Breast epithelium (tissue), 4 donors: ENCODE measurements around the gene AFF3. TPM values are rescaled to one million over a fixed set of nuclear protein-coding genes. Genes with fewer than 3 reads are reported as not detected.

Source experiments
- DNase-seq, 2 donors: peaks; one replicate each; pipeline ENCODE4 v3.0.0-alpha.2; 2019; ENCODE audit warnings: low spot score in 2 of 2
- H3K27ac ChIP-seq, 2 donors: fragments of 200-600 bp; sonication (generic) in 1 of 2; one replicate each; pipeline ENCODE4 v1.5.1; 2016 to 2019; ENCODE audit warnings: mild to moderate bottlenecking in 1 of 2
- H3K27me3 ChIP-seq, 2 donors: fragments of 200-600 bp; sonication (generic) in 1 of 2; one replicate each; pipeline versions ENCODE4 v1.5.1 to v1.6.0; 2017 to 2019; ENCODE audit warnings: control low read depth in 1 of 2, mild to moderate bottlenecking in 1 of 2
- H3K36me3 ChIP-seq: fragments of 200-600 bp; one replicate; pipeline ENCODE4 v1.5.1; 2019
- H3K4me1 ChIP-seq, 2 donors: fragments of 200-600 bp; sonication (generic); one replicate each; pipeline ENCODE4 v1.5.1; 2016 to 2019; ENCODE audit warnings: control low read depth in 1 of 2
- H3K4me3 ChIP-seq, 3 donors: fragments of 200-600 bp; sonication (generic); 1 replicate in 2 of 3; 2 replicates in 1 of 3; pipeline ENCODE4 v1.5.1; 2016 to 2019; ENCODE audit warnings: mild to moderate bottlenecking in 3 of 3, moderate library complexity in 2 of 3
- H3K9me3 ChIP-seq, 2 donors: fragments of 200-600 bp; sonication (generic) in 1 of 2; one replicate each; pipeline ENCODE4 v1.5.1; 2016 to 2019; ENCODE audit warnings: control low read depth in 1 of 2
- POLR2A ChIP-seq: fragments of 450-650 bp; IDR thresholded peaks from one replicate; pipeline ENCODE4 v1.6.1; 2016; ENCODE audit warnings: antibody characterized with exemption, mild to moderate bottlenecking, moderate library complexity
- POLR2AphosphoS5 ChIP-seq, 3 donors: sonication (generic); formaldehyde crosslinking; IDR thresholded peaks; one replicate each; pipeline ENCODE4 v1.6.1; 2017; ENCODE audit warnings: antibody characterized with exemption in 3 of 3
- intact Hi-C: fragments of 100-400 bp; cut with DNase I; formaldehyde crosslinking; loops from one replicate; pipeline ENCODE4 v1.15.1; 2023; ENCODE audit warnings: low total_unique reads
- total RNA-seq, 3 donors: library from RNA; depleted of rRNA; stranded (reverse); fragments of >200 nt; gene quantifications; one replicate each; pipeline ENCODE4 v1.1.0, GENCODE V29; 2016
- TF ChIP-seq, protein P1 (sequence below), 3 donors: fragments of 450-650 bp; IDR thresholded peaks; one replicate each; pipeline ENCODE4 v1.5.1; 2016 to 2017; ENCODE audit warnings: antibody characterized with exemption in 3 of 3, mild to moderate bottlenecking in 3 of 3, moderate library complexity in 3 of 3

The AFF3 gene
- total RNA-seq, 3 donors from 2014 or later = 8.2 to 116 (median 63.6) TPM

DNA sequence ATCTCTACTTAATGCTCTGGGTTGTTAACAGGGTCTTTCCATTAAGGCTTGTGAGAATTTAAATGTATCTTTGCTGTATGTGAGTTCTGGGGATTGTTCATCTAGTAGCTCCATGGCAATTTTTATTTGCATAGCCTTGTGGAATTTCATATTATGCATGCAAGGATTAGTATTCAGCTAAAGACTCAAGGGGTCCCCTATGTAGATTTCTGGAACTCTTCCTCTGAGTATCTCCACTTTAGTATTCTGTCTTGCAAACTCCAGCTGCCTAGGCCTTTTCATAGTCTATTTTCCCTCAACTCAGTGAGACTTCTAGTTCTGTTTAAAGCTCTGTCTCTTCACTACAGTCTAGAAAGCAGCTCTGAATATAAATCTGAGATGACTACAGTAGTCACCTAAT is 348.0 kb downstream of the AFF3 start:
- Histone ChIP-seq H3K4me1 (no peaks in the 10 kb centered on the region), H3K9me3 (peaks cover 0 to 10% of the 10 kb centered on the region in 2 donors), H3K4me3 (no peak overlapping the region), H3K27ac (no peak overlapping the region), H3K27me3 (no peaks in the 10 kb centered on the region), H3K36me3 (no peaks in the 10 kb centered on the region)
- TF ChIP-seq, protein P1, sequence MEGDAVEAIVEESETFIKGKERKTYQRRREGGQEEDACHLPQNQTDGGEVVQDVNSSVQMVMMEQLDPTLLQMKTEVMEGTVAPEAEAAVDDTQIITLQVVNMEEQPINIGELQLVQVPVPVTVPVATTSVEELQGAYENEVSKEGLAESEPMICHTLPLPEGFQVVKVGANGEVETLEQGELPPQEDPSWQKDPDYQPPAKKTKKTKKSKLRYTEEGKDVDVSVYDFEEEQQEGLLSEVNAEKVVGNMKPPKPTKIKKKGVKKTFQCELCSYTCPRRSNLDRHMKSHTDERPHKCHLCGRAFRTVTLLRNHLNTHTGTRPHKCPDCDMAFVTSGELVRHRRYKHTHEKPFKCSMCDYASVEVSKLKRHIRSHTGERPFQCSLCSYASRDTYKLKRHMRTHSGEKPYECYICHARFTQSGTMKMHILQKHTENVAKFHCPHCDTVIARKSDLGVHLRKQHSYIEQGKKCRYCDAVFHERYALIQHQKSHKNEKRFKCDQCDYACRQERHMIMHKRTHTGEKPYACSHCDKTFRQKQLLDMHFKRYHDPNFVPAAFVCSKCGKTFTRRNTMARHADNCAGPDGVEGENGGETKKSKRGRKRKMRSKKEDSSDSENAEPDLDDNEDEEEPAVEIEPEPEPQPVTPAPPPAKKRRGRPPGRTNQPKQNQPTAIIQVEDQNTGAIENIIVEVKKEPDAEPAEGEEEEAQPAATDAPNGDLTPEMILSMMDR (IDR thresholded peaks at IDR 0.05) = no peak
- TF ChIP-seq POLR2A = no peak
- TF ChIP-seq POLR2AphosphoS5 (IDR thresholded peaks at IDR 0.05) = no peak
- intact Hi-C loops = loop anchor here (10.0 kb wide), 1 partner anchor 1870 kb away; no protein-coding TSS in a partner anchor
- DNase-seq = no peak

DNA sequence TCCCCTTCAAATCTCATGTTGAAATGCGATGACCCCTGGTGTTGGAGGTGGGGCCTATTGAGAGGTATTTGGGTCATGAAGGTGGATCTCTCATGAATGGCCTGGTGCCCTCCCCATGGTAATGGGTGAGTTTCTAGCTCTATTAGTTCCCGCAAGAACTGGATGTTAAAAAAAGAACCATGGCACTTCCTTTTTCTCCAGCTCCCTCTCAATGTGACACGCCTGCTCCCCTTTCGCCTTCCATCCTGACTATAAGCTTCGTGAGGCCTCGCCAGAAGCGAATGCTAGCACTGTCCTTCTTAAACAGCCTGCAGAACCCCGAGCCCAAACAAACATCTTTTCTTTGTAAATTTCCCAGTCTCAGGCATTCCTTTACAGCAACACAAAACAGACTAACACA is 349.4 kb downstream of the AFF3 start:
- Histone ChIP-seq H3K9me3 (peaks cover 0 to 10% of the 10 kb centered on the region in 2 donors), H3K4me3 (no peak overlapping the region), H3K27ac (no peak overlapping the region), H3K27me3 (no peaks in the 10 kb centered on the region), H3K36me3 (no peaks in the 10 kb centered on the region), H3K4me1 (no peaks in the 10 kb centered on the region)
- intact Hi-C loops = loop anchor here (10.0 kb wide), 1 partner anchor 1868 kb away; no protein-coding TSS in a partner anchor
- no peak for DNase-seq
- TF ChIP-seq POLR2A (no peak), POLR2AphosphoS5 (IDR thresholded peaks at IDR 0.05) (no peak)
- TF ChIP-seq, protein P1 (IDR thresholded peaks at IDR 0.05) = no peak

DNA sequence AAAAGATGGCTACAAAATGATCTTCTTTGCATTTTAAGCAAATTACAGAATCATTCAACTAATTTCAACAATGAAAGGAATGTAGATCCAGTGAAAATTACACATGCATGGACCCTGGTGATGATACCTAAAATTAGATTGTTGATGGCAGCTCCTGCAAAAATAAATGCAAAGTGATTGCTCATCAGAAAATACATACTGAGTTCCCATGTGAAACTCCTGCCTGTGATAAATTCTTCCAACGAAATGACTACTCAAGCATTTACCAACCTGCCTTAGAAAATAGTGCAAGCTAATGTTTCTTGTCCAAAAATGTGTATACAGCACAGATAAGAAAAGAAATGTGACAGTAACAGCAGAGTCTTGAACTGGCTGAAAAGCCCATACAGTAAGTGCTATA is 352.5 kb downstream of the AFF3 start:
- Histone ChIP-seq H3K27ac (no peak overlapping the region), H3K27me3 (no peaks in the 10 kb centered on the region), H3K4me3 (no peak overlapping the region), H3K9me3 (no peaks in the 10 kb centered on the region), H3K4me1 (no peaks in the 10 kb centered on the region), H3K36me3 (no peaks in the 10 kb centered on the region)
- TF ChIP-seq, protein P1 (IDR thresholded peaks at IDR 0.05) = no peak
- TF ChIP-seq POLR2A (no peak), POLR2AphosphoS5 (IDR thresholded peaks at IDR 0.05) (no peak)
- DNase-seq = no peak
- intact Hi-C loops = loop anchor here (10.0 kb wide), 1 partner anchor 1865 kb away; no protein-coding TSS in a partner anchor

DNA sequence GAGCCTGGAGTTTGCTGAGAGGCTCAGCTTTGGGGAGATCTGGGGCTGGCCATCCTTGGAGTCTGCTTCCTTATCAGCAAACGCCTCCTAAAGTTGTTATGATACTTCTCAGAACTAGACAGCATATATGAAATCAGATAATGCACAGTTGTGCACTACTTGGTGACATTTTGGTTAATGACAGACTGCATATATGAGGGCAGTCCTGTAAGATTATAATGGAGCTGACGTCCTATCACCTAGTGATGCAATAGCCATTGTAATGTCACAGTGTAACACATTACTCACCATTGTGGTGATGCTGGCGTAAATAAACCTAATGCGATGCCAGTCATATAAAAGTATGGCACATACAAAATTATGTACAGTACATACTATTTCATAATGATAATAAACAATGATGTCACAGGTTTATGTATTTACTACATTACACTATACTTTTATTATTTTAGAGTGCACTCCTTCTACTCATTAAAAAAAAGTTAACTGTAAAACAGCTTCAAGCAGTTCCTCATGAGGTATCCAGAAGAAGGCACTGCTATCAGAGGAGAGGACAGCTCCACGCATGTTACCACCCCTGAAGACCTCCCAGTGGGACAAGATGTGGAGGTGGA is 354.5 kb downstream of the AFF3 start:
- H3K36me3 ChIP-seq = no peaks in the 10 kb centered on the region
- no peaks in the 10 kb centered on the region for H3K27me3 ChIP-seq
- TF ChIP-seq POLR2AphosphoS5 (IDR thresholded peaks at IDR 0.05) (no peak), POLR2A (no peak)
- intact Hi-C loops = no loop called here
- no peaks in the 10 kb centered on the region for H3K9me3 ChIP-seq
- DNase-seq = no peak
- H3K4me3 ChIP-seq = no peak overlapping the region
- H3K27ac ChIP-seq = no peak overlapping the region
- H3K4me1 ChIP-seq = no peaks in the 10 kb centered on the region

DNA sequence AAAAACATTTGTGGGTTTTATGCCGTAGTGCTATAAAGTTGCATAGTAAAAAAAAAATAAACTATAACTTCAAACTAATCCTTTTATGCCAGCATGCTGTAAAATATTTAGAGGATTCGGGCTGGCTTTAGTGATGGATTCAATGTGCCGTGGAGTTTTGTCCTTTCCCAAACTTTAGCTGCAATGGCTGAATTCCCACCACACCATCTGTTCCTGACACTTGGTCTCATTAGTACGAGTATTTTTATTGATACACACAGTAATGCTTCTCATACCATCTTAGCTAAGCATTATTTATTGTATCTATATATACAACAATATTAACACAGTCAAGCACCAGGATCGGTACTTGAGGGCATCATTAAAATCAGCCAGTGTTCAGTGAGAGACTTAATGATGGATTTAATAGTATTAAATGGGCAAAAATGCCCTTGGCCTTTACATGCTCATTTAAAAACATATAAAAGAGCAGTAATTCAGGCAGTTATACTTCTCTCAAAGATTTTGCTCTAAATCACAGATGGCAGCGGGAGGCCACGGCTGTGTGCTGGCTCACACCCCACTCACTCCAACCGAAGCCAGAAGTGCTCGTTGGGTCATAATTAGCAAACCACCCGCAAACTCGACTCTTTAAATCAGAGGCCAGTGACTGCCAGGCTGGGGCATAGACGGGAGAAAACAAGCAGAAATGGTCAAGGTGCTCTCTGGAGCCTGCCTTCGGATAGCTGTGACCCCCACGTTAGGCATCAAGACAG is 355.6 kb downstream of the AFF3 start:
- intact Hi-C loops = no loop called here
- no peaks in the 10 kb centered on the region for H3K36me3 ChIP-seq
- TF ChIP-seq, protein P1 (IDR thresholded peaks at IDR 0.05) = no peak
- TF ChIP-seq POLR2AphosphoS5 (IDR thresholded peaks at IDR 0.05) (no peak), POLR2A (no peak)
- no peaks in the 10 kb centered on the region for H3K4me1 ChIP-seq
- no peaks in the 10 kb centered on the region for H3K9me3 ChIP-seq
- H3K4me3 ChIP-seq = no peak overlapping the region
- no peak overlapping the region for H3K27ac ChIP-seq
- DNase-seq = no peak
- no peaks in the 10 kb centered on the region for H3K27me3 ChIP-seq
